OCI-LY7 (cell line): Measurements from ENCODE around the gene MRPS18A.

Experiments used
- CTCF ChIP-seq: fragments of 200-600 bp; sonication (generic); conservative IDR thresholded peaks from 2 replicates; pipeline ENCODE4 v1.5.1; 2014; ENCODE audit warnings: mild to moderate bottlenecking, antibody characterized with exemption, low read length, moderate library complexity, mixed read lengths
- EZH2phosphoT487 ChIP-seq: fragments of 200-600 bp; sonication (generic); IDR thresholded peaks from 2 replicates; pipeline ENCODE4 v1.6.1; 2018; ENCODE audit warnings: low read depth, borderline replicate concordance, mild to moderate bottlenecking, mixed run types, antibody characterized with exemption, low read length, moderate library complexity, mixed read lengths

- no peak for TF ChIP-seq CTCF
- no peak for TF ChIP-seq EZH2phosphoT487
These were observed 38.3 kb upstream of the MRPS18A start for GRCh38 chr6:43725643-43726580.
